ENCODE results near the gene STIP1.

DNA sequence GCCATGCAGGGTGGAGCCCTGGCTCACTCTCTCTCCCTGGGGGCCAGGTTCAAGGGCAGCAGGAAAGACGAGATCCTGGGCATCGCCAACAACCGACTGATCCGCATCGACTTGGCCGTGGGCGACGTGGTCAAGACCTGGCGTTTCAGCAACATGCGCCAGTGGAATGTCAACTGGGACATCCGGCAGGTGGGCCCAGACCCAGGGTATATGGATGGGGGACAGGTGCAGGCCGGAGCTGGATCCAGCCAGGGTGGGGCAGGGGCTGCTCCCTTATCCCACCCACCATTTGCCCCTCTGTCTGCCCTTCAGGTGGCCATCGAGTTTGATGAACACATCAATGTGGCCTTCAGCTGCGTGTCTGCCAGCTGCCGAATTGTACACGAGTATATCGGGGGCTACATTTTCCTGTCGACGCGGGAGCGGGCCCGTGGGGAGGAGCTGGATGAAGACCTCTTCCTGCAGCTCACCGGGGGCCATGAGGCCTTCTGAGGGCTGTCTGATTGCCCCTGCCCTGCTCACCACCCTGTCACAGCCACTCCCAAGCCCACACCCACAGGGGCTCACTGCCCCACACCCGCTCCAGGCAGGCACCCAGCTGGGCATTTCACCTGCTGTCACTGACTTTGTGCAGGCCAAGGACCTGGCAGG is 37.2 kb downstream of the STIP1 start:
- no peak for TF ChIP-seq EZH2 (IDR thresholded peaks at IDR 0.05; ENCODE audit: low read length, missing control alignments)
- TF ChIP-seq, protein P1, sequence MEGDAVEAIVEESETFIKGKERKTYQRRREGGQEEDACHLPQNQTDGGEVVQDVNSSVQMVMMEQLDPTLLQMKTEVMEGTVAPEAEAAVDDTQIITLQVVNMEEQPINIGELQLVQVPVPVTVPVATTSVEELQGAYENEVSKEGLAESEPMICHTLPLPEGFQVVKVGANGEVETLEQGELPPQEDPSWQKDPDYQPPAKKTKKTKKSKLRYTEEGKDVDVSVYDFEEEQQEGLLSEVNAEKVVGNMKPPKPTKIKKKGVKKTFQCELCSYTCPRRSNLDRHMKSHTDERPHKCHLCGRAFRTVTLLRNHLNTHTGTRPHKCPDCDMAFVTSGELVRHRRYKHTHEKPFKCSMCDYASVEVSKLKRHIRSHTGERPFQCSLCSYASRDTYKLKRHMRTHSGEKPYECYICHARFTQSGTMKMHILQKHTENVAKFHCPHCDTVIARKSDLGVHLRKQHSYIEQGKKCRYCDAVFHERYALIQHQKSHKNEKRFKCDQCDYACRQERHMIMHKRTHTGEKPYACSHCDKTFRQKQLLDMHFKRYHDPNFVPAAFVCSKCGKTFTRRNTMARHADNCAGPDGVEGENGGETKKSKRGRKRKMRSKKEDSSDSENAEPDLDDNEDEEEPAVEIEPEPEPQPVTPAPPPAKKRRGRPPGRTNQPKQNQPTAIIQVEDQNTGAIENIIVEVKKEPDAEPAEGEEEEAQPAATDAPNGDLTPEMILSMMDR (conservative IDR thresholded peaks at IDR 0.05 in 1 of 2, IDR thresholded peaks at IDR 0.05 in 1 of 2; ENCODE audit: low read depth in 1 of 2, low read length in 2 of 2): no peak
